ENCODE measurements around the gene KBTBD2.
"Not testable (repeated sequence)": the region's sequence is repeated elsewhere in the genome, so short reads cannot be mapped to it uniquely, and the experiment has no call there.

KBTBD2 gene

GRCh38 chr7:32915041-32915536 is 23.5 kb upstream of the KBTBD2 start:
- Histone ChIP-seq H3K9me3 (replicated peaks; ENCODE audit: low read length) (no peaks in the 10 kb centered on the region), H3K9ac (ENCODE audit: low read depth, low read length) (no peak overlapping the region), H3K27me3 (ENCODE audit: control insufficient read depth, insufficient read depth, low read length) (no peaks in the 10 kb centered on the region), H3K4me3 (ENCODE audit: low read length) (no peak overlapping the region), H3K4me2 (ENCODE audit: low read length) (no peak overlapping the region), H3K4me1 (ENCODE audit: control insufficient read depth, insufficient read depth, low read length) (no peaks in the 10 kb centered on the region), H3K36me3 (ENCODE audit: insufficient read depth, low read length) (peaks cover 37% of the 10 kb centered on the region)

GRCh38 chr7:32914184-32914583 is 22.6 kb upstream of the KBTBD2 start:
- peaks cover 37% of the 10 kb centered on the region for H3K36me3 ChIP-seq (ENCODE audit: insufficient read depth, low read length)
- no peaks in the 10 kb centered on the region for H3K27me3 ChIP-seq (ENCODE audit: control insufficient read depth, insufficient read depth, low read length)
- H3K4me1 ChIP-seq (ENCODE audit: control insufficient read depth, insufficient read depth, low read length), result no peaks in the 10 kb centered on the region
- H3K9me3 ChIP-seq (replicated peaks; ENCODE audit: low read length), result no peaks in the 10 kb centered on the region
- no peak overlapping the region for H3K9ac ChIP-seq (ENCODE audit: low read depth, low read length)
- H3K4me2 ChIP-seq (ENCODE audit: low read length), result no peak overlapping the region
- H3K4me3 ChIP-seq (ENCODE audit: low read length), result no peak overlapping the region

GRCh38 chr7:32910195-32910594 is 18.6 kb upstream of the KBTBD2 start:
- Histone ChIP-seq H3K9me3 (replicated peaks; ENCODE audit: low read length) (no peaks in the 10 kb centered on the region), H3K9ac (ENCODE audit: low read depth, low read length) (no peak overlapping the region), H3K4me2 (ENCODE audit: low read length) (no peak overlapping the region)

GRCh38 chr7:32905175-32905662 is 13.7 kb upstream of the KBTBD2 start:
- H3K4me2 ChIP-seq (ENCODE audit: low read length), result peak overlapping the region; percentile 83
- no peak overlapping the region for H3K9ac ChIP-seq (ENCODE audit: low read depth, low read length)
- H3K36me3 ChIP-seq (ENCODE audit: insufficient read depth, low read length), result no peaks in the 10 kb centered on the region
- H3K4me1 ChIP-seq (ENCODE audit: control insufficient read depth, insufficient read depth, low read length), result peaks cover 2% of the 10 kb centered on the region
- no peaks in the 10 kb centered on the region for H3K27me3 ChIP-seq (ENCODE audit: control insufficient read depth, insufficient read depth, low read length)
- peak overlapping the region; percentile 64 for H3K4me3 ChIP-seq (ENCODE audit: low read length)
- H3K9me3 ChIP-seq (replicated peaks; ENCODE audit: low read length), result no peaks in the 10 kb centered on the region

More at GRCh38 chr7:32910195-32910594, 18.6 kb upstream of the KBTBD2 start:
- H3K4me3 ChIP-seq (ENCODE audit: low read length), result no peak overlapping the region
- H3K27me3 ChIP-seq (ENCODE audit: control insufficient read depth, insufficient read depth, low read length), result no peaks in the 10 kb centered on the region
- peaks cover 13% of the 10 kb centered on the region for H3K36me3 ChIP-seq (ENCODE audit: insufficient read depth, low read length)
- peaks cover 2% of the 10 kb centered on the region for H3K4me1 ChIP-seq (ENCODE audit: control insufficient read depth, insufficient read depth, low read length)

GRCh38 chr7:32901629-32902028 is 10.1 kb upstream of the KBTBD2 start:
- H3K4me1 ChIP-seq (ENCODE audit: control insufficient read depth, insufficient read depth, low read length), result peaks cover 2% of the 10 kb centered on the region
- H3K4me3 ChIP-seq (ENCODE audit: low read length), result no peak overlapping the region
- no peaks in the 10 kb centered on the region for H3K9me3 ChIP-seq (replicated peaks; ENCODE audit: low read length)
- H3K9ac ChIP-seq (ENCODE audit: low read depth, low read length), result no peak overlapping the region
- no peak overlapping the region for H3K4me2 ChIP-seq (ENCODE audit: low read length)
- H3K27me3 ChIP-seq (ENCODE audit: control insufficient read depth, insufficient read depth, low read length), result peaks cover 3% of the 10 kb centered on the region
- no peaks in the 10 kb centered on the region for H3K36me3 ChIP-seq (ENCODE audit: insufficient read depth, low read length)

GRCh38 chr7:32900433-32900995 is 9.0 kb upstream of the KBTBD2 start:
- H3K9ac ChIP-seq (ENCODE audit: low read depth, low read length), result no peak overlapping the region

GRCh38 chr7:32897376-32897775 is 5.8 kb upstream of the KBTBD2 start:
- not testable (repeated sequence) for H3K4me1 ChIP-seq (ENCODE audit: control insufficient read depth, insufficient read depth, low read length); H3K27me3 ChIP-seq (ENCODE audit: control insufficient read depth, insufficient read depth, low read length); H3K36me3 ChIP-seq (ENCODE audit: insufficient read depth, low read length); H3K4me3 ChIP-seq (ENCODE audit: low read length); H3K9ac ChIP-seq (ENCODE audit: low read depth, low read length); H3K9me3 ChIP-seq (replicated peaks; ENCODE audit: low read length); H3K4me2 ChIP-seq (ENCODE audit: low read length)

More at GRCh38 chr7:32900433-32900995, 9.0 kb upstream of the KBTBD2 start:
- Histone ChIP-seq H3K4me2 (ENCODE audit: low read length) (no peak overlapping the region), H3K27me3 (ENCODE audit: control insufficient read depth, insufficient read depth, low read length) (peaks cover 3% of the 10 kb centered on the region), H3K4me3 (ENCODE audit: low read length) (no peak overlapping the region), H3K9me3 (replicated peaks; ENCODE audit: low read length) (no peaks in the 10 kb centered on the region), H3K36me3 (ENCODE audit: insufficient read depth, low read length) (no peaks in the 10 kb centered on the region), H3K4me1 (ENCODE audit: control insufficient read depth, insufficient read depth, low read length) (peaks cover 2% of the 10 kb centered on the region)

- Histone ChIP-seq H3K9ac (ENCODE audit: low read depth, low read length) (no peak overlapping the region), H3K4me3 (ENCODE audit: low read length) (no peak overlapping the region), H3K36me3 (ENCODE audit: insufficient read depth, low read length) (no peaks in the 10 kb centered on the region), H3K4me1 (ENCODE audit: control insufficient read depth, insufficient read depth, low read length) (peaks cover 10% of the 10 kb centered on the region), H3K4me2 (ENCODE audit: low read length) (no peak overlapping the region), H3K27me3 (ENCODE audit: control insufficient read depth, insufficient read depth, low read length) (peaks cover 3% of the 10 kb centered on the region), H3K9me3 (replicated peaks; ENCODE audit: low read length) (no peaks in the 10 kb centered on the region)
Measured at GRCh38 chr7:32896564-32897347, 5.2 kb upstream of the KBTBD2 start.

- H3K4me2 ChIP-seq (ENCODE audit: low read length), result no peak overlapping the region
- peaks cover 16% of the 10 kb centered on the region for H3K4me1 ChIP-seq (ENCODE audit: control insufficient read depth, insufficient read depth, low read length)
- no peaks in the 10 kb centered on the region for H3K36me3 ChIP-seq (ENCODE audit: insufficient read depth, low read length)
- no peak overlapping the region for H3K9ac ChIP-seq (ENCODE audit: low read depth, low read length)
- H3K9me3 ChIP-seq (replicated peaks; ENCODE audit: low read length), result no peaks in the 10 kb centered on the region
- H3K27me3 ChIP-seq (ENCODE audit: control insufficient read depth, insufficient read depth, low read length), result peaks cover 3% of the 10 kb centered on the region
- no peak overlapping the region for H3K4me3 ChIP-seq (ENCODE audit: low read length)
Measured at GRCh38 chr7:32894171-32894570, 2.6 kb upstream of the KBTBD2 start.

GRCh38 chr7:32893722-32894121 is 2.2 kb upstream of the KBTBD2 start:
- no peaks in the 10 kb centered on the region for H3K9me3 ChIP-seq (replicated peaks; ENCODE audit: low read length)
- H3K4me2 ChIP-seq (ENCODE audit: low read length), result no peak overlapping the region
- no peaks in the 10 kb centered on the region for H3K36me3 ChIP-seq (ENCODE audit: insufficient read depth, low read length)

GRCh38 chr7:32893207-32893524 is 1.6 kb upstream of the KBTBD2 start:
- Histone ChIP-seq H3K4me1 (ENCODE audit: control insufficient read depth, insufficient read depth, low read length) (peaks cover 17% of the 10 kb centered on the region), H3K36me3 (ENCODE audit: insufficient read depth, low read length) (no peaks in the 10 kb centered on the region), H3K27me3 (ENCODE audit: control insufficient read depth, insufficient read depth, low read length) (peaks cover 3% of the 10 kb centered on the region), H3K4me3 (ENCODE audit: low read length) (no peak overlapping the region), H3K9me3 (replicated peaks; ENCODE audit: low read length) (no peaks in the 10 kb centered on the region), H3K9ac (ENCODE audit: low read depth, low read length) (peak overlapping the region; percentile 94), H3K4me2 (ENCODE audit: low read length) (peak overlapping the region; percentile 97)

More at GRCh38 chr7:32893722-32894121, 2.2 kb upstream of the KBTBD2 start:
- H3K4me3 ChIP-seq (ENCODE audit: low read length), result no peak overlapping the region
- no peak overlapping the region for H3K9ac ChIP-seq (ENCODE audit: low read depth, low read length)
- H3K4me1 ChIP-seq (ENCODE audit: control insufficient read depth, insufficient read depth, low read length), result peaks cover 16% of the 10 kb centered on the region
- H3K27me3 ChIP-seq (ENCODE audit: control insufficient read depth, insufficient read depth, low read length), result peaks cover 3% of the 10 kb centered on the region
